Erythroblast (primary cell): ENCODE results near the gene COMMD3.

Experiments
- GATA1 ChIP-seq: IDR thresholded peaks from 2 replicates; pipeline ENCODE4 v1.6.1; 2011; ENCODE audit warnings: low read depth, mild to moderate bottlenecking, control low read depth, low read length, moderate library complexity
- POLR2A ChIP-seq: IDR thresholded peaks from 2 replicates; pipeline ENCODE4 v1.6.1; 2011; ENCODE audit warnings: mild to moderate bottlenecking, low read length

DNA sequence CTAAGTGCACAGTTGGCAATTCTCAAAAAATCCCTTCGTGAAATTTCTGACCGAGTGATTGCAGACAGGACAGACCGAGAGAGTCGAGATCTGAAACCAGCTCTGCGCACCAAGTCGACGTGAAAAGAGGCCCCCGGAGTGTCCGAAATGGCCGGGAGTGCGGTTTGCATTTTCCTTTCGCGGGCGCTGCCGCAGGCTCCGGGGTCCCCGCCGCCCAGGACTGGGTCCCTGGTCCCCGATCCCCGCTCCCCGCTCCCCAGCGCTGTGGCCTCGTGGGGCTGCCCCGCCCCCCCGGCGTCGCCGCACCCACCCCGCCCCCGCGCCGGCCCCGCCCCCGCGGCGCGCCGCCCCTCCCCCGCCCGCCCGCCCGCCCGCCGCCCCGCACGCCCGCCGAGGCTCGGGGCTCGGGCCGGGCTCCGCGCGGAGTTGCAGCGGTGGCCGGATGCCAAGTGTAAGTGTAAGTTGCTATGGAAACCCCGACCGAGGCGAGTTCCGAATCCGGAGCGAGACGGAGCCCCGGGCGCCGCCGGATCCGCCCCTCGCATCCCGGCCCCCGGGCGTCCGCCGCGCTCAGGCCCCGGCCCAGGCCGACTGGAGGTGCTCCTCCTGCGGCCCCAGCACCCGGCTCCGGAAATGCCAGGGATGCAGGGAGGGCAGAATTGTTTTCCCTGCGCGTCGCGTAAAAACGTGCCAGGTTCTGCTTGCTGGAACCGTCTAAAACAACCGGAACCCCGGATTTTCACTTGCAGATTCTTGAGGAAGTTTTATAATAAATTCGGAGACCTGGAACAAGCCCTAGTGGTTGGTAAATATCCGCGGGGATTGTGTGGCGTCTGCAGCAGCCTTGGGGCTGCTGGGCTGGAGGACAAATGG, 9.3 kb downstream of the COMMD3 start:
- TF ChIP-seq POLR2A (no peak), GATA1 (no peak)
